H4 (cell line): Measurements from ENCODE around the gene CCDC127. TPM values are rescaled to one million over a fixed set of nuclear protein-coding genes. Genes with fewer than 3 reads are reported as not detected.

ENCODE experiments used
- DNase-seq: peaks from one replicate; pipeline ENCODE4 v3.0.0-alpha.2; 2015; ENCODE audit warnings: low spot score
- total RNA-seq: library from RNA; depleted of rRNA; stranded (reverse); fragments of >200 nt; shearing (Covaris generic); gene quantifications from 2 replicates; pipeline ENCODE4 v1.2.3, GENCODE V29; 2014; rRNA removed

CCDC127 gene
- total RNA-seq, 1 experiment from 2014 or later = 4.8 TPM

DNA sequence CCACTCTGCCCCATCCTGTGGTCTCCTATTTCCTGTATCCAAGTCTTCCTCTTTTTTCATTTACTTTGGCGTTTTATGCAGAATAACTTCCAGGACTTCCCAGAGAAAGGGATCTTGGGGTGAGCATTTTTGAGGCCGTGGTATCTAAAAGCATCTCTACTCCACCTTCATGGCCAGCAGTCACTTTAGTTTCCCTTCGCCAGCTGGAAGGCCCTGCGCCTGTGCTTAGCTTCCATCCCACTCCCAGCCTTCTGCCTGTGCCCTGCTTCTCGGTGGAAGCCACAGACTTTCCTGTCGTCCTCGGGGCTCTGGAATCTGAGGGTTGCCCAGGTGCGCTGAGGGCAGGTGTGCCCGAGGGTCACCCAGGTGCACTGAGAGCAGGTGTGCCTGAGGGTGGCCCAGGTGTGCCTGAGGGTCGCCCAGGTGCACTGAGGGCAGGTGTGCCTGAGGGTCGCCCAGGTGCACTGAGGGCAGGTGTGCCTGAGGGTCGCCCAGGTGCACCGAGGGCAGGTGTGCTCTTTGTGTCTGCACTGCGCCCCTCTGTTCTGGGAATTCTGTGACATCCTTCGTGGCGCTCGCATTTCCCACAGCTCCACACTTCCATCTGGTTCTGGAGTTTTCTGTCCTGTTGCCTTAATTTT is 59.0 kb downstream of the CCDC127 start:
- DNase-seq = no peak

DNA sequence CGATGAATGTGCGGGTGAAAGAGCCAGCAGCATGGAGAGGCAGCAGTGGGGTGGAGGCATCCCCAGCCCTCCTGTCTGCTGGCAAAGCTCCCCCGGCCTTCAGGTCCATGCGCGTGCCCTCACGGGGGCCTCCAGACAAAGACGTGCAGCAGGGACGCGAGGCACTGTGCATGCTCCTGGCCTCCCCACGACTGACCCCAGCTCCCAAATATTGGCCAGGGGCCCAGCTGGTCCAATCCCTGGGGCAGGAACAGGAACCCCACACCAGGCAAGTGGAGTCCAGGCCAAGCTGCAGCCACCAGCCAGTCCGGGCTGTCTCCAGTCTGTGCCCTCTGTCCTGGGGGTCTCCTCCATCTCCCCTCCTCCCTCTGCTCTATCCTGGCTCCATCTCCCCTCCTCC is 60.2 kb downstream of the CCDC127 start:
- DNase-seq = no peak

DNA sequence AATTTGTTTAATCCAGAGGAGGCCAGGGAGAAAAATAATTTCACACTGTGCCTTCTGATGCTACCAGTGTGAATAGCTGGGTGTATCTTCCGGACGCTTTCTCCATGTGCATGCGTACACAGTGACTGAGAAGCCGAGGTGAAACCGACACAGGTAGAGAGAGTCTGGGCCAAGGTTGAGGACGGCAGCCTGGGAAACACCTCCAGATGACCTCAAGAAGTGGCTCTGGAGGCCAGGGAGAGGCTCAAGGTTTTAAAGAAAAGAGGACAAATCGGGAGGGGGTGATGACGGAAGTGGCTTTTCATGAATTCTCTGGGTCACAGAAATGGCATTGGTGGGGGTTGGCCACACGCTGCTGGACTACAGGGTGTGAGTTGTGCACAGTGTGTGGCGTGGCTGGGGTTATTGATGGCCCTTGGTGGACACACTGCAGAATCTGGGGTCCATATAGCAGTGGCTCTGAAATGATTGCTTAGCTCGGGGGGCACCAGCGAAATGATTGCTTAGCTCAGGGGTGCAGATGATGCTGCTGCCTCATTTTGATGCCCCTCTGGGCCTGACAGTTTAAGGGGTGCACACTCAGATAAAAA is 60.7 kb downstream of the CCDC127 start:
- DNase-seq = no peak

DNA sequence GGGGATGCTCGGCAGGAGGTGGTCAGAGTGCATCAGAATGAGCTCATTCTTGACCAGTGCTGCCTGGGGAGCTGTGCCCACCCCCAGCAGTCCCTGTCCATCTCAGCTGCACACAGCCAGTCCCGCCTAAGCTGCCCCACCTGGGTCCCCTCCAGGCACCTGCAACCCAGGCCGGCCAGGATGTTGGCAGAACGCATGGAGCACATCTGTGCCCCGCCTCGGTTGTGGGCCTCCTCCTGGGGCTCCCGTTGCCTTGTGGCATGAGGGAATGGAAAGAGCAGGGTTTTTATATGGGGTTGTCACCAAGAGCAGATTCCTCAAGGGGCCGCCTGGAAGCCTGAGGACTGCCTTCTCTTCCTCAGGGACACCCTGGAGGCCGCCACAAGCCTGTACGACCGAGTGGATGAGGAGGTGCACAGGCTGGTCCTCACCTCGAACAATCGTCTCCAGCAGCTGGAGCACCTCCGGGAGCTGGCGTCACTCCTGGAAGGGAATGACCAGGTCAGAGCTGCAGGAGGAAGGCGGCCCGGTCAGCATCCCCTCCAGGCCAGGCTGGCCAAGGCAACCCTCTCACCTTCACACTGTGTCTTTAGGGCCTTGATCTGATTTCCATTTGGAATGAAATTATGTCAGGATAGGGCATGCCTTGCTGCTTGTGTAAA is 61.4 kb downstream of the CCDC127 start:
- DNase-seq = no peak

DNA sequence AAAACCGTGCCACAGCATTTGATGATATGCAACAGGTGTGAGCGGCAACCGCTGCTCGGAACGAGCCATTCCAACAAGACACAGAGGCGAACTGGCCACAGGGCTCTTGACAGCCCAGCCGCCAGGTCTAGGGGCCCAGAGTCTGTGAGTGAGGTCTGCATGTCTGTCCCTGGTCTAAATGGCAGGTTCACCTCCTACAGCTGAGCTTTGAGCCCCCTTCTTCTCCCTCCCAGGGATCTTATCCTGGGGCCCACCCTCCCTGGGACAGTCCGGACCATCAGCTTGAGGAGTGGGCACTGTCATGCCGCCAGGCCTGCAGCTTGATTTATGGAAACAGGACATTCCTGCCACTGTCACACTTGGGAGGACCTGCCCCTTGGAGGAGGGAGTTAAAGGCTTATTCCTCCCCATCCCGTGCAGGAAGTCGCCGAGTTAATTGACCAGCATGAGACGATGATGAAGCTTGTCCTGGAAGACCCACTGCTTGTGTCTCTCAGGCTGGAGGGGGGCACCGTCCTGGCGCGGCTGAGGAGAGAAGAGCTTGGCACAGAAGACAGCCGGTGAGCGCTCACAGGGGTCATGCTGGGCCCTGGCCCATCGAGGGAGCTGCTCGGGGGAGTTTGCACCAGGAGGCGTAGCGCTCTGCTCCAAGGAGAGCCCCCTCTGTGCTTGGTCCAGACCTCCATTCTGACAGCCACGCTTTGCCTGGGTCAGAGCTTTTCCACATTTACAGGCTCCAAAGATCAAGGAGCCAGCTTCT is 62.1 kb downstream of the CCDC127 start:
- no peak for DNase-seq

DNA sequence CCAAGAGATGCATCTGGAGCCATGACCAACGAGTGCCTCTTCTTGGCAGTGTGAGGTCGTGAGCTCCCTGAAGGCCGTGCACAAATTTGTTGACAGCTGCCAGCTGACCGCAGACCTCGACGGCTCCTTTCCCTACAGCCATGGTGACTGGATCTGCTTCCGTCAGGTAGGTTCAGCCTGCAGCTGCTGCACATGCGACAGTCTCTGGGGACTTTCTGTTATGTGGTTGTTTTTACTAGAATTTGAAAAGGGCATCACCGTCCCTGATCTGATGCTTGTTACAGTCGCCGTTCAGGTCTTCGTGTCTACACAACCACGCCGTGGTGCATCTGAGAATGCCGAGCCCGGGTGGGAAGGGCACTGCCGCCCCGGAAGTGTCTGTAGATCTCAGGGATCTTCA is 63.1 kb downstream of the CCDC127 start:
- DNase-seq = no peak

DNA sequence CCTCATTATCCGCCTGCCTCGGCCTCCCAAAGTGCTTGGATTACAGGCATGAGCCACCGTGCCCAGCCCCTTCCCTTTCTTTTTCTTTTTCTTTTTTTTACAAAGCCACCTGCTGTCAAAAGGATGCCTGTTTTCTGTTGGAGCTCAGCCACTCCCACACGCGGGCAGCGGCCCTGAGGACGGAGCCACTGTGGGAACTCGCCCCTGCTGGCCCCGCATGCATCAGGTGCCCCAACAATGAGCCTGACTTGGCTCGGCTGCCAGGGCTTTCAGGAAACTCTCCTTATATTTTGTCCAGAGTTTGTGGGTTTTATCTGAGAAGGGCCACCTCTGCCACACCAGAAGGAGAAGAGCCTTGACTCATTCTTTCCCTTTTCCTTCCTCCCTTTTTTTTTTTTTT is 63.7 kb downstream of the CCDC127 start:
- no peak for DNase-seq

DNA sequence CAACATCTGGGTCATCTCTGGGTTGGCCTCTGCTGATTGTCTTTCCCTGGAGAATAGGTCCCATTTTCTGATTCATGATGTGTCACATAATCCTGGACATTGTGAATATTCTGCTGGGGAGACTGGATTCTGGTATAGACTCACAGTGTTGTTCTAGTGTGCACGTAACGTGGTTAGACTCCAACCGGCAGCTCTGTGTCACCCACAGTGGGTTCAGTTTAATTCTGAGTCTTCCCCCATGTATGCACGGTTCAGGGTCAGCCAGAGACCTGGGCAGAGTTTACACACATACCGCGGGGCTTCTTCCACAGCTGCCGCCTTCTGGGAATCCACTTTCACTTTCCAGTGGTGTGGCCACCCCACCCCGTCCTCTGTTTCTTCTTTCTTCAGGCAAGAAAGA is 64.7 kb downstream of the CCDC127 start:
- no peak for DNase-seq

DNA sequence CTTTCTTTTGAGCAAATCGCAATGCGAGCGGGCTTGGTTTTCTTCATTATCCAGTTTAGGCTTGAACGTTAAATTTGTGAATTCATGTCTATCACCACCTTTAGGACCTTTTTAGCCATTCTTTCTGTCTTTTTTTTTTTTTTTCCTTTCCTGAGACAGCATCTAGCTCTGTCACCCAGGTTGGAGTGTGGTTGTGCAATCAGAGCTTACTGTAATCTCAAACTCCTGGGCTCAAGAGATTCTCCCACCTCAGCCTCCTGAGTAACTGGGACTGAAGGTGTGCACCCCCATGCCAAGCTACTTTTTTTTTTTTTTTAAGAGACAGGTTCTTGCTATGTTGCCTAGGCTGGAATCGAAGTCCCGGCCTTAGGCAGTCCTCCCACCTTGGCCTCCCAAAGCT is 65.9 kb downstream of the CCDC127 start:
- DNase-seq = no peak

DNA sequence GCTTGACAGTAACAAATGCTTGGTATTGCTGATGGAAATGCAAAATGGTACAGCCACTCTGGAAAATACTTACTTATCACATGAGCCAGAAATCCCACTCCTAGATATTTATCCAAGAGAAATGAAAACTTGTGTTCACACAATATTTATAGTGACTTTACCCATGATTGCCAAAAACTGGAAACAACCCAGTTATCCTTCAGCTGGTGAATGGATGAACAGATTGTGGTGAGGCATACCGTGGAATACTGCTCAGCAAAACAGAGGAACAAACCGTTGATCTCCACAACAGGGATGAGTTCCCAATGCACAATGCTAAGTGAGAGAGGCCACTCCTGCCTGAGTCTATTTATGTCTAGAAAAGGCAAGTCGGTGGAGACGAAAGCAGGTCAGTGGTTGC is 67.2 kb downstream of the CCDC127 start:
- no peak for DNase-seq

DNA sequence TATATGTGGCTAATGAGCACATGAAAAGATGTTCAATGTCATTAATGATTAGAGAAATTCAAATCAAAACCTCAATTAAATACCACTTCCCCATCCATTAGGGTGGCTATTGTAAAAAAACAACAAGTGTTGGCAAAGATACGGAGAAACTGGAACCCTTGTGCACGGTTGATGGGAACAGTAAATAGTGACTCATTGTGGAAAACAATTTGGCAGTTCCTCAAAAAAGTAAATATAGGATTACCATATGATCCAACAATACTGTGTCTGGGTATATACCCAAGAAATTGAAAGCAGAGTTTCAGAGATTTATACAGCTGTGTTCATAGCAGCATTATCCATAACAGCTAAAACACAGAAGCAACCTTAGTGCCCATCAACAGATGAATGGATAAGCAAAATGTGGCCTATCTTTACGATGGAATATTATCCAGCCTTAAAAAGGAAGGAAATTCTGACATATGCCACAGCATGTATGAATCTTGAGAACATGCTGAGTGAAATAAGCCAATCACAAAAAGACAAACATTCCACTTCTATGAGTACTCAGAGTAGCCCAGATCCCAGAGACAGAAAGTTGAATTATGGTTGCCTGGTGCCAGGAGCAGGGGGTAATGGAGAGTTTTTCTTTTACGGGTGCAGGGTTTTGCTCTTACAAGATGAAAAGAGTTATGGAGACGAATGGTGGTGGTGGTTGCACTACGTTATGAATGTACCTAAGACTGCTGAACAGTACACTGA is 68.0 kb downstream of the CCDC127 start:
- peak; percentile 49 for DNase-seq

DNA sequence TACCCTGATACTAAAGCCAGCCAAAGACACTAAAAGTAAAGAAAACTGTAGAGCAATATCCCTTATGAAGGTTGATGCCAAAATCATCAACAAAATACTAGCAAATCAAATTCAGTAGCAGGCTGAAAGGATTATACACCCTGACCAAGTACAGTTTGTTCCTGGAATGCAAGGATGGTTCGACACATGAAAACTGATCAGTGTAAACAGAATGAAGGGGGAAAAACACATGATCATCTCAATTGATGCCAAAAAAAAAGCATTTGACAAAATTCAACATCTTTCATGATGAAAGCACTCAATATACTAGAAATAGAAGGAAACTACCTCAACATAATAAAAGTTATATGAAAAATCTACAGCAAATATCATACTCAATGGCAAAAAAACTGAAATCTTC is 70.2 kb downstream of the CCDC127 start:
- no peak for DNase-seq

Other genes with a start within 250 kb of the CCDC127 start
- 7.3 and 13.1 TPM in 2 replicates for gene PLEKHG4B, start 126.0 kb downstream of the CCDC127 start, total RNA-seq
- not detected in 2 replicates for gene LRRC14B, start 26.7 kb downstream of the CCDC127 start, total RNA-seq
- gene SDHA, start 167 bp upstream of the CCDC127 start, total RNA-seq = 70.3 and 79.9 TPM in 2 replicates
- 260 and 282 TPM in 2 replicates for gene PDCD6, start 53.5 kb upstream of the CCDC127 start, total RNA-seq
- gene AHRR, start 103.6 kb upstream of the CCDC127 start, total RNA-seq = 10.8 and 12.9 TPM in 2 replicates
- gene EXOC3, start 225.0 kb upstream of the CCDC127 start, total RNA-seq = 34.3 and 42.4 TPM in 2 replicates